GM06990 (cell line): Measurements from ENCODE around the gene OR51B5.
"Not testable (repeated sequence)": the region's sequence is repeated elsewhere in the genome, so short reads cannot be mapped to it uniquely, and the experiment has no call there.

ENCODE experiments used
- DNase-seq: peaks from one replicate; pipeline ENCODE4 v3.0.0-alpha.2; 2011; ENCODE audit not compliant: insufficient read length; ENCODE audit errors: extremely low read depth
- H3K27me3 ChIP-seq: replicated peaks from 2 replicates; pipeline ENCODE4 v1.6.0; 2011; ENCODE audit warnings: low read length; ENCODE audit not compliant: control insufficient read depth, insufficient read depth
- H3K36me3 ChIP-seq: 2 replicates; pipeline ENCODE4 v1.5.1; 2011; ENCODE audit warnings: low read length; ENCODE audit not compliant: control insufficient read depth, insufficient read depth
- H3K4me3 ChIP-seq: replicated peaks from 2 replicates; pipeline ENCODE4 v1.5.1; 2011; ENCODE audit warnings: low read depth, mild to moderate bottlenecking, control low read depth, low read length
- TF ChIP-seq, protein P1 (sequence below): IDR thresholded peaks from 2 replicates; pipeline ENCODE4 v1.5.1; 2011; ENCODE audit warnings: low read length, control low read depth, mild to moderate bottlenecking, inconsistent platforms; ENCODE audit not compliant: insufficient read depth, poor library complexity, severe bottlenecking

The OR51B5 gene

DNA sequence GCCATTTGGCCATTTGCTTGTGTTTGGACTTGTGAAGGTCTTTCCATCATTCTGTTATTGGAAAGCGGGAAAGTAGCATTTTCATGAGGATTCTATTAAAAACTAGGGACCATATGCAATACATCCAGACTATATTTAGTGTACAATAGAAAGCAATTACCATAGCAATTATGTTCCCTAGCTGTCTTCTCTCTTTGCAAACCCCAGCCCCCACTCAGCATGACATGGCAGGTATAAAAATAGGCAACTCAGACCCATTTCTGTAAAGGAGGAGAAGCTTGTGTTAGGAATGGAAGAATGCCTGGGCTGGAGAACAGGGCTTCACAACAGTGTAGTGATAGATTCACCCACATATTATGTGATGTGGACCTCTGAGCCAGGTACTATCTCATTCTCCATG is 20.4 kb upstream of the OR51B5 start:
- no peak overlapping the region for H3K4me3 ChIP-seq
- no peaks in the 10 kb centered on the region; the same call in 1 of the 2 replicates for H3K27me3 ChIP-seq
- no peak for DNase-seq
- H3K36me3 ChIP-seq = no peaks in the 10 kb centered on the region
- TF ChIP-seq, protein P1, sequence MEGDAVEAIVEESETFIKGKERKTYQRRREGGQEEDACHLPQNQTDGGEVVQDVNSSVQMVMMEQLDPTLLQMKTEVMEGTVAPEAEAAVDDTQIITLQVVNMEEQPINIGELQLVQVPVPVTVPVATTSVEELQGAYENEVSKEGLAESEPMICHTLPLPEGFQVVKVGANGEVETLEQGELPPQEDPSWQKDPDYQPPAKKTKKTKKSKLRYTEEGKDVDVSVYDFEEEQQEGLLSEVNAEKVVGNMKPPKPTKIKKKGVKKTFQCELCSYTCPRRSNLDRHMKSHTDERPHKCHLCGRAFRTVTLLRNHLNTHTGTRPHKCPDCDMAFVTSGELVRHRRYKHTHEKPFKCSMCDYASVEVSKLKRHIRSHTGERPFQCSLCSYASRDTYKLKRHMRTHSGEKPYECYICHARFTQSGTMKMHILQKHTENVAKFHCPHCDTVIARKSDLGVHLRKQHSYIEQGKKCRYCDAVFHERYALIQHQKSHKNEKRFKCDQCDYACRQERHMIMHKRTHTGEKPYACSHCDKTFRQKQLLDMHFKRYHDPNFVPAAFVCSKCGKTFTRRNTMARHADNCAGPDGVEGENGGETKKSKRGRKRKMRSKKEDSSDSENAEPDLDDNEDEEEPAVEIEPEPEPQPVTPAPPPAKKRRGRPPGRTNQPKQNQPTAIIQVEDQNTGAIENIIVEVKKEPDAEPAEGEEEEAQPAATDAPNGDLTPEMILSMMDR = no peak

DNA sequence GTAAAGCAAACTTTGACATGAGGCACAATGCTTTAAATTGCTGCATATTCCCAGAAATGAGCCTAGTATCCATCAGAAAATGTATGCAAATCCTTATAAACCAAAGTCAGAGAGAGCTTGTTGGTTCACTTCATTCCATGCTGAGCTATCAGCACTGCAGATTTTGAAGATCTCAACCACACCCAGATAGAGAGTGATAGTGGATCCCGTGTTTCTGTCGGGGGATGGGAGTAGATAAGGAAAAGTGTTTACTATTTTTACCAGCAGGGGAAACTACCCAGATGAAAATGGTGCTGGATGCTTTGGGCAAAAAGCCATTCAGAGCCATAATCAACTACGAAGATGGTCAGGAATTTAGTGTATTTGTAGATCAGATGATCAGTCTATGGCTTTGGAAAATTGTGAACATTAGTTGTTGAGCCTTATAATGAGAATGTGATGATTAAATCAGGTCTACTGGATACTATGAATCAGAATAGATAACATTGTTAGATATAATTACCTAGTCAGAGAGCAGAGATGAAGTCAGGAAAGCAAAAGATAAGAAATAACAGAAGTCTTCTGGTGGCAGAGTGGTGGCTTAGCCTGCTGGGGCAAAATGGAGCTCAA is 18.8 kb upstream of the OR51B5 start:
- no peaks in the 10 kb centered on the region for H3K36me3 ChIP-seq
- DNase-seq = no peak
- TF ChIP-seq, protein P1 = no peak
- no peak overlapping the region for H3K4me3 ChIP-seq
- H3K27me3 ChIP-seq = no peaks in the 10 kb centered on the region; the same call in 1 of the 2 replicates

DNA sequence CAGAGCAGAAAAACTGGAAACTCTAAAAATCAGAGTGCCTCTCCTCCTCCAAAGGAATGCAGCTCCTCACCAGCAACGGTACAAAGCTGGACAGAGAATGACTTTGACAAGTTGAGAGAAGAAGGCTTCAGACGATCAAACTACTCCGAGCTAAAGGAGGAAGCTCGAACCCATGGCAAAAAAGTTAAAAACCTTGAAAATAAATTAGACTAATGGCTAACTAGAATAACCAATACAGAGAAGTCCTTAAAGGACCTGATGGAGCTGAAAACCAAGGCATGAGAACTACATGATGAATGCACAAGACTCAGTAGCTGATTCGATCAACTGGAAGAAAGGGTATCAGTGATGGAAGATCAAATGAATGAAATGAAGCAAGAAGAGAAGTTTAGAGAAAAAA is 12.7 kb upstream of the OR51B5 start:
- not testable (repeated sequence) for H3K27me3 ChIP-seq, DNase-seq

DNA sequence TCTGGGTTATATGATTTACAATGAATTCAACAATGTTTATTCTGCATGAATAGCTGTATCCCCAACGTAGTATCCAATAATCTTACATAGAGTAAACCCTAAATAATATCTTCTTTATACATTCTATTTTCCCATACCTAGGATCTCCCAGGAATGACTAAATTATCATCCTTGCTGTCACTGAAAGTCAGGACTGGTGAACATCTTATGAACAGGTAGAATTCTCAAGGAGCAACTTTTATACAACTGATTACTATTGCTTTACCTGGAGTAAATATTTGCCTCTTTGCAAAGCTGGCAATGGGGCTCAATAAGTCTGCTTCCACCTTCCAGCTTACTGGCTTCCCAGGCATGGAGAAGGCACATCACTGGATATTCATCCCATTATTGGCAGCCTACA is 7.9 kb upstream of the OR51B5 start, which contains the start of gene OR51B6:
TSS of gene OR51B6 (plus strand) at position 301 of the 400 bp plus-strand sequence. CDS start at position 301, 0 bp downstream.
- no peaks in the 10 kb centered on the region for H3K36me3 ChIP-seq
- TF ChIP-seq, protein P1 = no peak
- DNase-seq = no peak

More for the DNA sequence above, 12.7 kb upstream of the OR51B5 start:
- H3K4me3 ChIP-seq, H3K36me3 ChIP-seq: not testable (repeated sequence)

DNA sequence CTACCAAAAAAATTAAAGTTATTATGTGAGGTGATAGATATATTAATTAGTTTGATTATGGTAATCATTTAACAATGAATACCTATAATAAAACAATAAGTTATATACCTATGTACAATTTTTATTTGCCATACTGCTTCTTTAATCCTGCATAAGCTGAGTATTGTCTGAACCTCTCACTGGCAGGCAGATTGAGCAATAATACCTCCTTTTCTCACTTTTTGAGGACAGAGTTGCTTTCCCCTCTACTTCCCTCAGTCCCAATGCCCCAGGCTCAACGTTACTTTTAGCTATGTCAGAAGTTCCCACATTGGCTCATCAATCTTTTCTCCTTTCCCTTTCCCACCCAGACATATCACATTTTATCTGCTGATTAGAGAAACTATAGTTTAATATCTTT is 6.2 kb upstream of the OR51B5 start:
- DNase-seq = no peak
- TF ChIP-seq, protein P1 = no peak
- H3K27me3 ChIP-seq = no peaks in the 10 kb centered on the region; the same call in 1 of the 2 replicates
- no peaks in the 10 kb centered on the region for H3K36me3 ChIP-seq
- no peak overlapping the region for H3K4me3 ChIP-seq

More for the DNA sequence above, 7.9 kb upstream of the OR51B5 start, which contains the start of gene OR51B6:
- Histone ChIP-seq H3K4me3 (no peak within 1 kb of the TSS), H3K27me3 (no peaks in the 10 kb centered on the region; the same call in 1 of the 2 replicates)

DNA sequence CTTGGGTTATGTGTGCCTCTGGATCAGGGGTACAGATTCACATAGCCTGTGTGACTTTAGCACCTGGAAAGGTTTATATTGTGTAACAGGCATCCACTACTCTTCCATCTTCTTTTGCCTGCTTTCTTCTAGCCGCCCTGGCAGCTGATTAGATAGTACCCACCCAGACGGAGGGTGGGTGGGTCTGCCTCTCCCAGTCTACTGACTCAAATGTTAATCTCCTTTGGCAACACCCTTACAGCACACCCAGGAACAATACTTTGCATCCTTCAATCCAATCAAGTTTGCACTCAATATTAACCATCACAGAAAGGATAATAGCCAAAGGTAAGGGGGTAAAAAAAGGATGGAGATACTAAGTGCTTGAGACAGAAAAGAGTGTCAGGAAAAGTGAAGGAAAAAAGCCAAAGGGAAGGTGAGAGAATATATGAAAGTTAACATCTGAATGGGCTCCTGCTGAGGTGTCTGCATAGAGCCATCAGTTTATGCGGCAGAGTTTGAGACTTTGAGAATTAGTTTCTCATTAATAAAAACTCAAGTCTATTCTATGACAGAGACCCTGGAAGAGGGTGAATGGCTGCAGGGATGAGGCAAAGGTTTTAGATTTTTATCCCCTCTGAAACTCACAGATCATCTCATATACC is 5.3 kb upstream of the OR51B5 start:
- Histone ChIP-seq H3K4me3 (no peak overlapping the region), H3K36me3 (no peaks in the 10 kb centered on the region), H3K27me3 (no peaks in the 10 kb centered on the region; the same call in 1 of the 2 replicates)
- TF ChIP-seq, protein P1 = no peak
- no peak for DNase-seq
